Parathyroid adenoma (tissue), 2 donors: Measurements from ENCODE around the gene CTSZ.

Experiments used
- H2AFZ ChIP-seq: fragments of 300-600 bp; sonication (generic); one replicate; pipeline ENCODE4 v1.7.0; 2017; ENCODE audit warnings: antibody characterized with exemption, mild to moderate bottlenecking
- H3K27ac ChIP-seq: fragments of 300-600 bp; sonication (generic); one replicate; pipeline ENCODE4 v1.7.0; 2017
- H3K27me3 ChIP-seq: fragments of 300-600 bp; sonication (generic); one replicate; pipeline ENCODE4 v1.7.0; 2017; ENCODE audit warnings: low read length; ENCODE audit not compliant: control insufficient read depth, insufficient read depth
- H3K36me3 ChIP-seq: fragments of 300-600 bp; sonication (generic); one replicate; pipeline ENCODE4 v1.7.0; 2017; ENCODE audit warnings: low read length; ENCODE audit not compliant: control insufficient read depth, insufficient read depth
- H3K4me1 ChIP-seq: fragments of 300-600 bp; sonication (generic); one replicate; pipeline ENCODE4 v1.7.0; 2017; ENCODE audit warnings: control low read depth
- H3K4me2 ChIP-seq: fragments of 300-600 bp; sonication (generic); one replicate; pipeline ENCODE4 v1.7.0; 2017; ENCODE audit warnings: low read length
- H3K4me3 ChIP-seq: fragments of 300-600 bp; sonication (generic); one replicate; pipeline ENCODE4 v1.7.0; 2017; ENCODE audit warnings: low read depth, low read length
- H3K79me2 ChIP-seq: fragments of 300-600 bp; sonication (generic); one replicate; pipeline ENCODE4 v1.7.0; 2017; ENCODE audit warnings: control low read depth
- H3K9ac ChIP-seq: fragments of 300-600 bp; sonication (generic); one replicate; pipeline ENCODE4 v1.7.0; 2017; ENCODE audit warnings: mild to moderate bottlenecking
- H3K9me3 ChIP-seq: fragments of 300-600 bp; sonication (generic); one replicate; pipeline ENCODE4 v1.7.0; 2017; ENCODE audit warnings: low read length; ENCODE audit not compliant: control insufficient read depth
- CTCF ChIP-seq: fragments of 300-600 bp; sonication (generic); IDR thresholded peaks from one replicate; pipeline ENCODE4 v1.7.0; 2017; ENCODE audit warnings: antibody characterized with exemption, mild to moderate bottlenecking
- donor health status: primary hyperparathyroidism.

CTSZ gene

GRCh38 chr20:58975353-58975752 is 31.7 kb downstream of the CTSZ start:
- no peak overlapping the region for H3K9ac ChIP-seq
- no peaks in the 10 kb centered on the region for H3K27me3 ChIP-seq
- TF ChIP-seq CTCF = no peak
- peaks cover 3% of the 10 kb centered on the region for H3K9me3 ChIP-seq
- H3K4me1 ChIP-seq = no peaks in the 10 kb centered on the region
- H3K4me3 ChIP-seq = no peak overlapping the region
- no peaks in the 10 kb centered on the region for H3K36me3 ChIP-seq
- H2AFZ ChIP-seq = no peak overlapping the region
- H3K4me2 ChIP-seq = no peak overlapping the region
- H3K79me2 ChIP-seq = no peaks in the 10 kb centered on the region
- no peak overlapping the region for H3K27ac ChIP-seq

- Histone ChIP-seq H3K4me3 (no peak overlapping the region), H3K36me3 (no peaks in the 10 kb centered on the region), H3K27me3 (no peaks in the 10 kb centered on the region), H3K4me1 (no peaks in the 10 kb centered on the region), H3K4me2 (no peak overlapping the region), H3K9ac (no peak overlapping the region), H3K27ac (no peak overlapping the region), H2AFZ (no peak overlapping the region), H3K79me2 (no peaks in the 10 kb centered on the region), H3K9me3 (peaks cover 3% of the 10 kb centered on the region)
- TF ChIP-seq CTCF = no peak
Measured at GRCh38 chr20:58973866-58974265, 33.2 kb downstream of the CTSZ start.

GRCh38 chr20:58973179-58973578 is 33.9 kb downstream of the CTSZ start:
- Histone ChIP-seq H3K9ac (no peak overlapping the region), H3K36me3 (no peaks in the 10 kb centered on the region), H3K4me2 (no peak overlapping the region), H3K27me3 (no peaks in the 10 kb centered on the region), H3K27ac (no peak overlapping the region), H3K79me2 (no peaks in the 10 kb centered on the region), H2AFZ (no peak overlapping the region), H3K9me3 (peaks cover 3% of the 10 kb centered on the region), H3K4me1 (no peaks in the 10 kb centered on the region), H3K4me3 (no peak overlapping the region)
- TF ChIP-seq CTCF = no peak

GRCh38 chr20:58971429-58971828 is 35.6 kb downstream of the CTSZ start:
- no peak overlapping the region for H3K4me2 ChIP-seq
- no peaks in the 10 kb centered on the region for H3K36me3 ChIP-seq
- TF ChIP-seq CTCF = no peak
- H3K27ac ChIP-seq = no peak overlapping the region
- H3K27me3 ChIP-seq = no peaks in the 10 kb centered on the region
- H3K79me2 ChIP-seq = no peaks in the 10 kb centered on the region
- H3K4me1 ChIP-seq = no peaks in the 10 kb centered on the region
- no peak overlapping the region for H2AFZ ChIP-seq
- no peak overlapping the region for H3K9ac ChIP-seq
- no peak overlapping the region for H3K4me3 ChIP-seq
- peaks cover 3% of the 10 kb centered on the region for H3K9me3 ChIP-seq

DNA sequence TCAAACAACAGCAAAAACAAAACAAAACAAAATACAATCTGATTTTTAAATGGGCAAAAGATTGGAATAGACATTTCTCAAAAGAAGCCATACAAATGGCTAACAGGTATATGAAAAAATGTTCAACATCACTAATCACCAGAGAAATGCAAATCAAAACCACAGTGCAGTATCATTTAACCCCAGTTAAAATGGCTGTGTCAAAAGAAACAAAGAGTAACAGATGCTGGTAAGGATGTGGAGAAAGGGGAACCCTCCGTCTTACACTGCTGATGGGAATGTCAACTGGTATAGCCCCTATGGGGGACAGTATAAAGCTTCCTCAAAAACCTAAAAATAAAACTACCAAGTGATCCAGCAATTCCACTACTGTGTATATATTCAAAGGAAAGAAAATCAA is 36.9 kb downstream of the CTSZ start:
- no peaks in the 10 kb centered on the region for H3K27me3 ChIP-seq
- no peak overlapping the region for H3K27ac ChIP-seq
- H3K4me3 ChIP-seq = no peak overlapping the region
- no peaks in the 10 kb centered on the region for H3K4me1 ChIP-seq
- H2AFZ ChIP-seq = no peak overlapping the region
- no peak overlapping the region for H3K9ac ChIP-seq
- H3K4me2 ChIP-seq = no peak overlapping the region
- H3K9me3 ChIP-seq = peaks cover 1% of the 10 kb centered on the region
- no peaks in the 10 kb centered on the region for H3K79me2 ChIP-seq
- H3K36me3 ChIP-seq = no peaks in the 10 kb centered on the region
- no peak for TF ChIP-seq CTCF
